Tibial artery (tissue), 4 donors: ENCODE data around the gene MAPK12.

Experiments
- DNase-seq, 2 donors: peaks; one replicate each; pipeline ENCODE4 v3.0.0-alpha.2; 2019
- H3K27ac ChIP-seq, 2 donors: fragments of 200-600 bp; sonication (generic) in 1 of 2; 1 replicate in 1 of 2; 2 replicates in 1 of 2; pipeline ENCODE4 v1.5.1; 2018 to 2019; ENCODE audit warnings: mild to moderate bottlenecking in 1 of 2
- H3K27me3 ChIP-seq, 2 donors: fragments of 200-600 bp; sonication (generic) in 1 of 2; one replicate each; pipeline versions ENCODE4 v1.5.1 to v1.6.0; 2016 to 2019
- H3K36me3 ChIP-seq, 3 donors: fragments of 200-600 bp; sonication (generic) in 2 of 3; one replicate each; pipeline ENCODE4 v1.5.1; 2016 to 2019; ENCODE audit warnings: mild to moderate bottlenecking in 2 of 3
- H3K4me1 ChIP-seq, 4 donors: fragments of 200-600 bp; sonication (generic) in 2 of 4; 1 replicate in 3 of 4; 2 replicates in 1 of 4; pipeline ENCODE4 v1.5.1; 2016 to 2019
- H3K4me3 ChIP-seq, 2 donors: fragments of 200-600 bp; sonication (generic) in 1 of 2; 1 replicate in 1 of 2; 2 replicates in 1 of 2; pipeline ENCODE4 v1.5.1; 2018 to 2019; ENCODE audit warnings: mild to moderate bottlenecking in 2 of 2
- H3K9me3 ChIP-seq, 3 donors: fragments of 200-600 bp; sonication (generic) in 1 of 3; one replicate each; pipeline ENCODE4 v1.5.1; 2016 to 2019
- CTCF ChIP-seq, 2 experiments: fragments of 200-600 bp in 1 of 2; fragments of 450-650 bp in 1 of 2; IDR thresholded peaks; one replicate each; pipeline ENCODE4 v1.5.1; 2017 to 2019; ENCODE audit warnings: antibody characterized with exemption in 2 of 2, mild to moderate bottlenecking in 1 of 2, moderate library complexity in 1 of 2
- intact Hi-C: fragments of 100-400 bp; cut with DNase I; formaldehyde crosslinking; loops from one replicate; pipeline ENCODE4 v1.15.0; 2023; ENCODE audit warnings: low total_unique reads

Gene MAPK12

GRCh38 chr22:50211147-50211546 lies 50.3 kb downstream of the MAPK12 start:
- intact Hi-C loops = no loop called here
- Histone ChIP-seq H3K4me1 (peaks cover 0 to 7% (median 5%) of the 10 kb centered on the region in 4 donors), H3K9me3 (no peaks in the 10 kb centered on the region), H3K27ac (no peak overlapping the region), H3K27me3 (no peaks in the 10 kb centered on the region), H3K36me3 (peaks cover 41 to 95% (median 73%) of the 10 kb centered on the region in 3 donors), H3K4me3 (no peak overlapping the region)
- DNase-seq = no peak
- no peak for TF ChIP-seq CTCF (IDR thresholded peaks at IDR 0.05)

- no peak for DNase-seq
- intact Hi-C loops = no loop called here
- Histone ChIP-seq H3K4me1 (peaks cover 0 to 7% (median 5%) of the 10 kb centered on the region in 4 donors), H3K27me3 (no peaks in the 10 kb centered on the region), H3K9me3 (no peaks in the 10 kb centered on the region), H3K36me3 (peaks cover 35 to 95% (median 67%) of the 10 kb centered on the region in 3 donors), H3K27ac (no peak overlapping the region), H3K4me3 (no peak overlapping the region)
- TF ChIP-seq CTCF (IDR thresholded peaks at IDR 0.05) = no peak
These were observed 50.9 kb downstream of the MAPK12 start for GRCh38 chr22:50210378-50211139.

- Histone ChIP-seq H3K4me3 (no peak overlapping the region), H3K27me3 (no peaks in the 10 kb centered on the region), H3K4me1 (peaks cover 0 to 7% (median 5%) of the 10 kb centered on the region in 4 donors), H3K9me3 (no peaks in the 10 kb centered on the region), H3K36me3 (peaks cover 34 to 90% (median 60%) of the 10 kb centered on the region in 3 donors), H3K27ac (no peak overlapping the region)
- intact Hi-C loops = loop anchor here (5.0 kb wide), 2 partner anchors 63 to 283 kb away; no protein-coding TSS in a partner anchor
- DNase-seq = peak in 1 of 2 donors; percentile 61
- peak; percentile 74 to 84 for TF ChIP-seq CTCF (IDR thresholded peaks at IDR 0.05)
These were observed 51.6 kb downstream of the MAPK12 start for GRCh38 chr22:50209893-50210292.

- intact Hi-C loops = loop anchor here (5.0 kb wide), 2 partner anchors 62 to 282 kb away; no protein-coding TSS in a partner anchor
- H3K27ac ChIP-seq = no peak overlapping the region
- peaks cover 27 to 83% (median 55%) of the 10 kb centered on the region in 3 donors for H3K36me3 ChIP-seq
- peaks cover 0 to 7% (median 5%) of the 10 kb centered on the region in 4 donors for H3K4me1 ChIP-seq
- TF ChIP-seq CTCF (IDR thresholded peaks at IDR 0.05) = no peak
- H3K9me3 ChIP-seq = no peaks in the 10 kb centered on the region
- H3K4me3 ChIP-seq = no peak overlapping the region
- no peak for DNase-seq
- H3K27me3 ChIP-seq = no peaks in the 10 kb centered on the region
These were observed 52.3 kb downstream of the MAPK12 start for GRCh38 chr22:50208939-50209892.

- Histone ChIP-seq H3K27ac (no peak overlapping the region), H3K36me3 (peaks cover 26 to 76% (median 49%) of the 10 kb centered on the region in 3 donors), H3K4me1 (peaks cover 0 to 7% (median 5%) of the 10 kb centered on the region in 4 donors), H3K27me3 (no peaks in the 10 kb centered on the region), H3K4me3 (no peak overlapping the region), H3K9me3 (no peaks in the 10 kb centered on the region)
- no peak for DNase-seq
- TF ChIP-seq CTCF (IDR thresholded peaks at IDR 0.05) = no peak
- intact Hi-C loops = loop anchor here (5.0 kb wide), 2 partner anchors 61 to 281 kb away; no protein-coding TSS in a partner anchor
These were observed 53.0 kb downstream of the MAPK12 start for GRCh38 chr22:50208430-50208938.
